Glomerular visceral epithelial cell (primary cell): ENCODE measurements around the gene FIS1.
"Not testable (repeated sequence)": the region's sequence is repeated elsewhere in the genome, so short reads cannot be mapped to it uniquely, and the experiment has no call there.

Source experiments
- DNase-seq: peaks from one replicate; pipeline ENCODE4 v3.0.0-alpha.2; 2016; ENCODE audit errors: extremely low spot score

Gene FIS1

GRCh38 chr7:101205901-101206664 lies 38.8 kb downstream of the FIS1 start:
- no peak for DNase-seq

DNA sequence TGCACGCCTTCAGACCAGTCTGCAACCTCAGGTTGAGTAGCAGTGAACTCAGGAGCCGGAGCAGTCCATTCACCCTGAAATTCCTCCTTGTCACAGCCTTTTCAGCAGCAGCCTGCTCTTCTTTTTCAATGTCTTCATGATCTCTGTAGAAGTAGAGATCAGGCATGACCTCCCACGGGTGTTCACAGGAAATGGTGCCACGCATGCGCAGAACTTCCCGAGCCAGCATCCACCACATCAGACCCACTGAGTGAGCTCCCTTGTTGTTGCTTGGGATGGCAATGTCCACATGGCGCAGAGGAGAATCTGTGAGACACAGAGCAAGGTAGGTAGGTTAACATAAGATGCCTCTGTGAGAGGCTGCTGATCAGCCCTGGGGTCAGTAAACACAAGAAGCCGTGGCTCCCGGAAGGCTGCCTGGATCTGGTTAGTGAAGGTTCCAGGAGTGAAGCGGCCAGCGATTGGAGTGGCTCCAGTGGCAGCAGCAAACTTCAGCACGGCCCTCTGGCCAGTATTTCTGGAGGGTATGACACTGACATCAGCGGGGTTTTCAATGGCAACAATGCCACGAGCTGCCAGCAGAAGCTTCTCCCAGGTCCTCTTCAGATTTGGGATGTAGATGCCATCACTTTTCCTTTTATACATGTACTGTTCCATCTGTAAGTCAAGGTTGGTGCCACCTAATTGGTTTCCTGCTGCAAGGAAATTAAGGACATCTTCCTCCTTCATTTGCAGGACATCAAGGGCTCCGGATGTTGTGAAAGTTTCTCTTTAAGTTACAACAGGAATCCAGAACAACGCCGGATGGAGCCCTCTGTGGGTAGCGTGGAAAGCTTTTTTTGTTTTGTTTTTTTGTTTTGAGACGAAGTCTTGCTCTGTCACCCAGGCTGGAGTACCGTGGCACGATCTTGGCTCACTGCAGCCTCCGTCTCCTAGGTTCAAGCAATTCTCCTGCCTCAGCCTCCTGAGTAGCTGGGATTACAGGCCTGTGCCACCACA lies 40.8 kb downstream of the FIS1 start:
- DNase-seq = not testable (repeated sequence)

DNA sequence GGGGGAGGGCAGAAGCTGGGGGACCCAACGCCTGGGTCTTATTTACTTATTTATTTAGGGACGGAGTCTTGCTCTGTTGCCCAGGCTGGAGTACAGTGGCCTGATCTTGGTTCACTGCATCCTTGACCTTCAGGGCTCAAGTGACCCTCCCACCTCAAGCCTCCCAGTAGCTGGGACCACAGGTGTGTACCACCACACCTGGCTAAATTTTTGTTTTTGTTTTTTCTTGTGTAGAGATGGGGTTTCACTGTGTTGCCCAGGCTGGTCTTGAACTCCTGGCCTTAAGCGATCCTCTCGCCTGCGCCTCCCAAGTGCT lies 42.3 kb downstream of the FIS1 start:
- DNase-seq = no peak

DNA sequence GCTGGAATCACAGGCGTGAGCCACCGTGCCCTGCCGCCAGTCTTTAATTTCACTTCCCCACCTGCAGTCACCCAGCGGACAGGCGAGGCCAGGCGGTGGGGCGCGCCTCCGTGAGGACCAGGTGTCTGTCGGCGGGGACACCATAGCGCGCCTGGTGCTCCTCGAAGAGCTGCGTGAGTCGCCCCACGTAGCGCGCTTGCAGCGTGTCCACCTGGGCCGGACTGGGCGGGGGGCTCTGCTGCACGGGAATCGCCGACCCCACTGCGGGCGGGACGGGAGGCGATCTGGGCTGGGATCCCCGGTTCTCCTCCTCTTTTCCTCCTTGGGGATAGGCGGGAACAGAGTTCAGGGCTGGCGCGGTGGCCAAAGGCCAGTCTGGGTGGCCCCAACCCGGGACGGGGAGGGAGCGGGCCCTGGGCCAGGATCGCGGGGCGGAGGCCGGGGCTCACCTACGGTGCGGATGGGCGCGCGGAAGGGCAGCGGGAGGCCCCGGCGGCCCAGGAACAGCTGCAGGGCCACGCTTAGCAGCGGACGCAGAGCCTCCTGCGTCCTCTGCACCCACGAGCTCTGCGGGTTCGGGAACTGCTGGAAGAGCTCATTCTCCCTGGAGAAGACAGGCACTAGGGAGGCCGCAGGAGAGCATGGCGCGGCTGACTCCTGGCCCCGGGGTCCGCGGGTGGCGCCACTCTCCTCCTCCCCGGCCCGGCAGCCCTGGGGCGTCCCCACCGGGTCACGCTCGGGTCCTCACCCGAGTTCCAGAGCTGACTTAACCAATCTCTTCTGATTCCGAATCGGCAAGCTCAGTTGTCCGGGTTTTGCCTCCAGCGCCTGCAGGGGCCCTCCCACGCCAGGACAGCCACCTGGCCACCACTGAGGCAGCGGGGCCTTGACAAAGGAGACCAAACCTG lies 42.9 kb downstream of the FIS1 start:
- DNase-seq = no peak

- no peak for DNase-seq
Observed at GRCh38 chr7:101200862-101201599, 43.9 kb downstream of the FIS1 start, which contains the start of gene MOGAT3. Gene MOGAT3, minus strand, starts transcription at chr7:101201036. Its CDS starts 182 bp downstream, at chr7:101200854.

DNA sequence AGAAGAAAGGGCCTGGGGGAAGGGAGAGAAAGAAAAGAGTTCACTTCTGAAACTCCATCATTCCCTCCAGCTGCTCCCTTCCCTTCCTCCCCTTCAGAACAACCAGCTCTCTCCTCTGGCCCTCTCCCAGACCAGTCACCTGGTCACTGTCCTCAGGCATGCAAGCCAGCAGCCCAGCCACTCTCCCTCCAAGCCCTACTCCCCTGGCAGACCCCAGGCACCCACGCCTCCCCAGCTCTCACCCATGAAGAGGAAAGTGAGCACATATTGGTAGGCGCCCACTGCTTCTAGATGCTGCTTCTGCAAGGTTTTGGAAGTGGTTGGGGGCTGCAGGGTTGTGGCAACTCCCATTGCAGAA lies 44.4 kb downstream of the FIS1 start:
- no peak for DNase-seq

- not testable (repeated sequence) for DNase-seq
Observed at GRCh38 chr7:101199522-101199921, 45.4 kb downstream of the FIS1 start.

DNA sequence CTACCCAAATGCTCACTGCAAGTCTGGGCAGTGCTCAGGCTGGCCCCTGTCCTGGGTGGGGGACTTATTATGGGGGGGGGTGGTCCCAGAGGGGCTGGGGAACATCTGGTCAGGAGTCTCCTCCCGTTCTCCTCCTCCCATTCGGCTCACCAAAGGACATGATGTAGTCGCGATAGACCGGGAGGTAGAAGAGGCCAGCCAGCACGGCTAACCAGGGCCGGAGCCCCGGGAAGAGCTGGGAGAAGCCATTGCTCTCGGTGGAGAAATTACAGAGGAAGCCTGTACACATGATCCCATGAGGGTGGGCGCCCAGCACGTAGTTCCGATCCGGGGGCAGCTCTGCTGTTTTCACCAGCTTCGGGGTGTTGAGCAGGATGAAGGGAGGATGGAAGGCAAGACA lies 46.4 kb downstream of the FIS1 start:
- DNase-seq = no peak

DNA sequence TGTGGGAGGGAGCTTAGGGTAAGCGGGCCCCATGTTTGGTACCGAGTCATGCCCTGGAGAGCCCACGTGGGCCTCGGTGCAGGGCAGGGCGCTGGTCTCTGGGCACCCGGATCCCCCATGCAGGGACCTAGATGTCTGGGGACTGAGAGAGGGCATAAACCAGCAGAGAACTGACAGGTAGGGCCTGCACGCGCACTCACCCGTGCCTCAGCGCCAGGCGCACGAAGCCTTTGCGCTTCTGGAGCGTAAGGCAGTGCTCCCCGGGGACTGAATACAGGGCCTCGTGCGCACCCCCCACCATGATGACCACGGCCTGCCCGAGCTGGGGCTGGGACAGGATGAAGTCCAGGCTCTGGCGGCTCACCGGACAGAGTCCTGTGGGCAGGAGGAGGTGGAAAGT lies 46.9 kb downstream of the FIS1 start:
- DNase-seq = no peak

GRCh38 chr7:101195884-101196283 lies 49.0 kb downstream of the FIS1 start:
- DNase-seq = no peak
